Right lung (tissue), 5 donors: Measurements from ENCODE around the gene PEX7. TPM values are rescaled to one million over a fixed set of nuclear protein-coding genes. Genes with fewer than 3 reads are reported as not detected.
A peak's percentile ranks its signal among the peaks of the same experiment; 100 is the strongest.
"Not testable (repeated sequence)": the region's sequence is repeated elsewhere in the genome, so short reads cannot be mapped to it uniquely, and the experiment has no call there.

Experiments used
- DNase-seq, 2 donors: peaks; one replicate each; pipeline ENCODE4 v3.0.0-alpha.2; 2013
- polyA plus RNA-seq, 5 donors: library from polyadenylated mRNA; unstranded; fragments of 120-200 nt; gene quantifications; one replicate each; pipeline versions ENCODE4 v1.2.1 to v1.2.3, GENCODE V29; 2013; ENCODE audit warnings: inconsistent platforms in 1 of 5, low replicate concordance in 1 of 5; ENCODE audit not compliant: insufficient read length in 5 of 5, insufficient read depth in 1 of 5

The PEX7 gene
- polyA plus RNA-seq, 5 donors, result 8.1 to 12.4 (median 10.7) TPM

DNA sequence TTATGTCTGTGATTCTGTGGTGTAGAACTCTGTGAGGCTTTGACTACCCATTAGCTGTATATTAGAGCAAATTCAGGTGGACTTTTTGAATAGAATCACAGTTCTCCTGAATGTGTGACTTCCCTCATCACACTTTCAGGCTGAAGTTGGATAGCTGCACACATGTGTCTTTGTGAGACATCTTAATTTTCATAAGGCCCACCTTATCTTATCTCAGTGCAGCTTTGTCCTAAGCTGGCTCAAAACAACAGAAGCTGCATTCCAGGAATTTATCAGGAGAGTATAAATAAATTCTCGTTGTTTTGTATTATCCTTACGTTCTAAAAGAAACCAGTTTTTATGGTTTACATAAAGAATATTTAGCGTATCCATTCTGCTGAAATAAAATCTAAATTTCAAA is 73.5 kb downstream of the PEX7 start:
- no peak for DNase-seq

DNA sequence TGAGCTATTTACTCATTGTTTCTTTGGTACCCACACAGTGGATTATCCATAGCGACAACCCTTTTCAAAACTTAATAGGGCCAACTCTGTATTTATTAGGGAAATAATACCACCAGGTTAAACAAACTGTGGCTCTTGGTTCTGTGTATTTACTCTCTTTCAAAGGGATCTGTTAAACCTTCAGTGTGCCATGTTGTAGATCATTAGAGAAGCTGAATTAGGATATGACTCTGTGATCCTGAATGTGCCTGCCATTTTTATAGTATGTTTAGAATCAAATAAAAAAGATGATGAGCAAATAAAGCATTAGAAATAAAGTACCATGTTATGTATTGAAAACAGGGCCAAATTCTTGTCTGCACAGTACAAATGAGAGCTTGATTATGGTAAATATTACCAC is 74.7 kb downstream of the PEX7 start:
- DNase-seq, result no peak

- DNase-seq, result no peak
These were observed 78.9 kb downstream of the PEX7 start for GRCh38 chr6:136901212-136901784.

GRCh38 chr6:136904477-136904876 is 82.1 kb downstream of the PEX7 start:
- DNase-seq, result not testable (repeated sequence)

GRCh38 chr6:136914947-136915346 is 92.6 kb downstream of the PEX7 start:
- DNase-seq, result no peak

DNA sequence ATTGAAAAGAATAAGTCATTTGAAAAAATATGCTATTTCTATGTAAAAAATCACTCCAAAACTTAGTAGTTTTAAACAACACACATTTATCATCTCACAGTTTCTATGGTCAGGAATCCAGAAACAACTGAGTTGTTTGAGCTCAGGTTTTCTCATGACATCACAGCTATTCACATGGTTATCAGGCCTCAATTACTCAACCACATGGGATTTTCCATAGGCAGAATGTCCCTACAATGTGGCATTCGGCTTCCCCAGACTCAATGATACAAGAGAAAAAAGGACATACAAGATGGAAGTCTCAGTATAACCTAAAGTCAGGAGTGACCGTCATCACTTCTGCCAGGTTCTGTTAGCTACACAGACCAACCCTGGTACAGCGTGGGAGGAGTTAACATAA is 96.3 kb downstream of the PEX7 start:
- no peak for DNase-seq

DNA sequence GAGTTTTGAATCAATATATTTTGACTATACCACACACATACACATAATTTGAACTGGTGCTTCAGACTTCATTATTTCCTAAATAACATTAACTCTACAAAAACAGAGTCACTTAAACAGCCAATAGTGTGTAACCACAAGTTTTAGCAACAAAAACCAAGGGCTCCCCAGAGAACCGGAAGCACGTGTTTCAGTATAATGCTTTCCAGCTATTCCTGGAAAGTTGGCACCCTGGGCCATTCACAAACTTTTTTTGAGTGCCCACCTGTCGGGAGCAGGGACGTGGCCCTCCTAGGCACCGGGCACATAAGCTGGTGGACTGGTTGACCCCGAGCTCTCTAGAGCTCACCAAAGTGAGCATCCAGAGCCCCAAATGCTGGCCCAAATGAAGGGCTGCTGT is 97.8 kb downstream of the PEX7 start:
- DNase-seq, result no peak

DNA sequence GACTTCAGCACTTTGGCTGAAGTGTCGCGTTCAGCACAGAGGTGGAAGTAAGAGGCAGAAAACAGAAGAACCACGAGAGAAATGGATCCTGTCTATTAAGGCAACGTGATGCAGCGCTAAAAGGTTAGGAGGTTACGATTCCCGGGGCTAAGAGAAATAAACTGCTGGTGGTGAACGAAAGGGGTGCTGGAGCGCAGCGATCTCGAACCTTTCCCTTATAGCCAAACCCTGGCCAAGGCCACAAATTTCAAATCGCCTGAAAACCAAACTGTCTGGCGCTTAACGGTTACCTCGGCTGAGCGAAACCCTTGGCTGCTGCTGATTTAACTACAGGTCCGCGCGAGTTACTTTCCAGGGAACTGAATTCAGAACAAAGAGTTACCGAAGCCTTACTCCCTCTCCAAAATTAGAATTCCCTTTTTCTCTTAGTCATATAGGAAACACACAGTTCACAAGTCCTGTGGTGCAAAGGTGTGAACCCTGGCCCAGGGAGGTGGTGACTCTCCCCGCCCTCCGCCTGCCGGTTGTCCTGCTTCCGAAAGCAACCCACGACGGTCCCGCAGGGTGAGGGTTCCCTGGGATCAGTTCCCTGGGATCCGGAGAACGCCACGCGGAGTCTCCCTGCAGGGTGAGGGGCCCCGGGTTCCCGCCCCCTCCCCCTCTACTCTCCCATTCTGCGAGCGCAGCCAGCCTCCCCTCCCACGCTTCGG is 98.4 kb downstream of the PEX7 start:
- no peak for DNase-seq

DNA sequence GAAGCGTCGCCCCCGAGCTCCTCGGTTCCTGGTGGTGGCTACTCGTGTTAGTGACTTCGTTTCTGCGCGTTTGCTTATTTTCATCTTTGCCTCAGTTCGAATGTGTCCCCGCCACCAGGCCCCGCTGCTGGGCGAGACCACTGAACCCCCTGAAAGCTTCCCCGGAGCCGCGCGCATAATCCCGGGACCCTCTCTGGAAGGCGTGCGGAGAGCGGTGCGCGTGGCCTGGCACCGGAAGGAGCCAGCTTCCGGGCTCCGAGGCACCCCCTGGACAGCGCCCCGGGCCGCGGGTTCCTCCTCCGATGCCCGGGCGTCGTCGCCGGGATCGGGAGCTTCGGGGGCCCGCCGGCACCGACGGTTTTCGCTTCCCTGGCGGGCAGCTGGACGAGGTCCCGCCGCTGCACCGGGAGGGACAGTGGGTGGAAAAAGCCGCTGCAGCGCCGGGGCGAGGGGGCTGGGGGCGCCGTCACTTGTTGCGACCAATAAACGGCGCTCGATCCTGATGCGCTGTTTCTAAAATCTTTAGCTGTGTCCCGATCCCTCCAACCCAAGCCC is 99.1 kb downstream of the PEX7 start:
- DNase-seq, result peak in 1 of 2 donors; percentile 23

DNA sequence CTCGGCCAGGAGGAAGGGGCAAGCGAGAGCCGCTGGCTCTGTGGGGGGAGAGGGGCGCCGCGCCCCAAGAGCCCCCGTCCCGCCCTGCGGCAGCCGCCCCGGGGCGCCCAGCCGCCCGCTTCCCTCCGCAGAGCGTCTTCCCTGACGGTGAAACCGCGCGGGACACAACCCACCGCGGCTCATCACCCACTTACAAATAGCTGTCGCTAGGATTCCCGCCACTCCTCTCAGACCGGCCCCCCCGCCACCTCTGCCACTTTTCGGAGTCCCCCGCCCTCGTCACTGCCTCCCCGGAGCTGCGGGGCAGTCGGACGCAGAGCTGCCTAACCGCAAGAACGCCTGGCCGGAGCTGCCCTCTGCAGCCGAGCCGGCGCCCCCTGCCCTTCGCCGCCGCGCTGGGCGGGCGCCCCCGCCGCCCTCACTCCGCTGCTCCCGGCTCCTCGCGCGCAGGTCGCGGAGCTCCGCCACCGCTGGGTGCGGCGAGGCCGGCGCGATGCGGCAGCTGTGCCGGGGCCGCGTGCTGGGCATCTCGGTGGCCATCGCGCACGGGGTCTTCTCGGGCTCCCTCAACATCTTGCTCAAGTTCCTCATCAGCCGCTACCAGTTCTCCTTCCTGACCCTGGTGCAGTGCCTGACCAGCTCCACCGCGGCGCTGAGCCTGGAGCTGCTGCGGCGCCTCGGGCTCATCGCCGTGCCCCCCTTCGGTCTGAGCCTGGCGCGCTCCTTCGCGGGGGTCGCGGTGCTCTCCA is 99.7 kb downstream of the PEX7 start, which contains the start of gene SLC35D3:
SLC35D3 (plus strand) TSS at position 366 of the 749 bp plus-strand sequence; CDS start at position 494, 128 bp downstream.
- peak in 1 of 2 donors; percentile 24 for DNase-seq

DNA sequence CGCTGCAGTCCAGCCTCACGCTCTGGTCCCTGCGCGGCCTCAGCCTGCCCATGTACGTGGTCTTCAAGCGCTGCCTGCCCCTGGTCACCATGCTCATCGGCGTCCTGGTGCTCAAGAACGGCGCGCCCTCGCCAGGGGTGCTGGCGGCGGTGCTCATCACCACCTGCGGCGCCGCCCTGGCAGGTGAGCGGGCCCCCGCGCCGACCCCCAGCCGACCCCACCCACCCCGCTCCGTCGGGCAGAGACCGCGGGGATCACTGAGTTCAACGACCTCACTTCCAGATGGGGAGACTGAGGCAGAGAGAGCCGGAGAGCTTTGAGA is 100.3 kb downstream of the PEX7 start:
- no peak for DNase-seq

GRCh38 chr6:136923116-136923953 is 100.9 kb downstream of the PEX7 start:
- no peak for DNase-seq

GRCh38 chr6:136923954-136924673 is 101.7 kb downstream of the PEX7 start:
- no peak for DNase-seq

DNA sequence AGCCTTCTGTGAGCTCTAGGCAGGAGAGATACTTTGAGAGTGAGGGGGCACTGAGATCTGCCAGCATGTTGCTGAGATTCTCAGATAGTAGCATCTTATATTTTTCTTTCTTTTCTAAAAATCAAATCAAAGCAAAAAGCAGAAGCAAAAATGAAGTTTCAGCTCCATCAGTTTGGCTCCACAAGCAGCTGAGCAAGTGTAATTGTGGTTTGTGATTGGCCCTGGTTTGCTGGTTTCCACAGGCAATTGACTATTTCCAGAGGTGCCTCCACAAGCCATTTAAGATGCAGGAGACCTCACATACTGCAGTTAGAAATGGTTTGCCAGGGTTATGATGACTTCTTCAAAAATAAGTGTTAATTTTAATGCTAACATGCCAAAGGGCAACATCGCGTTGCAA is 104.0 kb downstream of the PEX7 start:
- DNase-seq, result no peak

- no peak for DNase-seq
These were observed 104.9 kb downstream of the PEX7 start for GRCh38 chr6:136927292-136927691.

DNA sequence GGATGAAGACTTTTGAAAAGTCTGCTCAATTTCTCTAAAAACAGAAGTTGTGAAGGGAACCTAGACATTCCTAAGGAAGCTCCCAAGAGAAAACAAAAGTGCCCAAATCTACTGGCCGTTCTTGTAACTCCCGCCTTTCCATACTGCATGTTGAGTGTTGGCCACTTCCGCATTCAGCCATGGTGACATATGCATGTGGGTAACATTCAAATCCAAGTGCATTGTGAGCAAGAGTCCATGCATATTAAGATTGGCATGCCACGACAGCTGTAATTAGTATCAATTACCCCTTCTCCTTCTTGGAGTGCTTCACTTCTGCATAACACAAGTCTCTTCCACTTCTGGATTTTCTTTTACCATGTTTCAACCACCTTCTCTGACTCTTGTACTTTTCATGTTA is 108.1 kb downstream of the PEX7 start:
- DNase-seq, result no peak

DNA sequence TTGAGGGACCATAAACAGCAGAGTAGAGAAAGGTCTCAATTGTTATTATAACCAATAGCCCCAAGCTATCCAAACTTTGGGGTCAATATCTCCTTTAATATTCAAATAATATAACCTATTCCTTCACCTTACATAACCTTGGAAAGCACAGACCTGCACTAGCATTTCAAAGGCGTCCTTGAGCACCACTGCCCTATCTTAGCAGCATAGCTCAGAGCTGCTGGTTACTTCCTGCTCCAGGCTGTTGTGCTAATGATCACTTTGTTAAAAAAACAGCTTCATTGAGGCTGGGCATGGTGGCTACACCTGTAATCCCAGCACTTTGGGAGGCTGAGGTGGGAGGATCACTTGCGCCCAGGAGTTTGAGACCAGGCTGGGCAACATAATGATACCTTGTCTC is 110.2 kb downstream of the PEX7 start:
- no peak for DNase-seq

DNA sequence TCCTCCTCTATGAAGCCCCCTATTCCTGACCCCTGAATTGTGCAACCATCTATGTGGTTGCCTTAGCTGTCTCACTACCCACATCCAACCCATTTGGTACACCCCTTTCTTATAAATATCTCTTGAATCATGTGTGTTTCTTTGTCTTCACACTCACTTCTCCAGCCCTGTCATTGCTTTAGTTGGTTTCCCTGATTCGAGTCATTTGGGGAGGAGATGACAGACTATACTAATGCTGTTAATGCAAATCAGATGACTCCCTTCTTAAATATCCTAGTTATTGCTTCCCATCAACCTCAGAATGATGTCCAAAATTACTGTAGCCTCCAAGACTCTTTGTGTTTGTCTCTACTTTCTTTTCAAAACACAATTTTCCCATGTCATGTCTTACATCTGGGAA is 122.7 kb downstream of the PEX7 start:
- no peak for DNase-seq

- no peak for DNase-seq
These were observed 123.3 kb downstream of the PEX7 start for GRCh38 chr6:136945711-136946121.

- DNase-seq, result no peak
These were observed 124.6 kb downstream of the PEX7 start for GRCh38 chr6:136947037-136947436.

- not testable (repeated sequence) for DNase-seq
These were observed 127.6 kb downstream of the PEX7 start for GRCh38 chr6:136949957-136950356.
